Measurements from ENCODE around the gene DYNC1LI2.

DYNC1LI2 gene

DNA sequence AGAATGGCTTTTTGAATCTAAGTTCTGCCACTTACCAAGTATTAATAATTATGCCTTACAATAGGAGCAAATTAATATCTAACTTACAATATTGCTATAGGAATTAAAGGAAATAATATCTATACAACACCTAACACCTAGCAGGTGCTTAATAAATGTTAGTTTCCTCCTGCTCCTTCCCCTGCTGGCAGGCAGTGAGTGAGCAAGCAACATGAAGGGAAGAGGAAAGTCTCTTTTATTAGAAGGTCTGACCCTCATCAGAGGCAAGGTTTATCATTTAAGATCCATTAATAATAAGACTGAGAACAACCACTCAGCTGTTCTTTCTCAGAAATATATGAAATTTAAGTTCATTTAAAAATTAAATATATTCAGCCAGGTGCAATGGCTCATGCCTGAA is 6.7 kb upstream of the DYNC1LI2 start:
- no peaks in the 10 kb centered on the region for H3K27me3 ChIP-seq (ENCODE audit: insufficient read depth, low read depth)
- no peak overlapping the region for H2AFZ ChIP-seq (ENCODE audit: low read depth)
- no peak overlapping the region for H3K4me2 ChIP-seq
- H3K27ac ChIP-seq, result no peak overlapping the region
- H3K4me3 ChIP-seq (IDR thresholded peaks at IDR 0.05; ENCODE audit: insufficient read depth, low read depth, low read length), result no peak overlapping the region
- H3K79me2 ChIP-seq (ENCODE audit: insufficient read depth, low read depth), result no peaks in the 10 kb centered on the region
- no peaks in the 10 kb centered on the region for H3K4me1 ChIP-seq (ENCODE audit: low read depth, poor library complexity, severe bottlenecking)
- H4K20me1 ChIP-seq (ENCODE audit: insufficient read depth), result no peaks in the 10 kb centered on the region
- no peak overlapping the region for H3K9ac ChIP-seq
- TF ChIP-seq, protein P1, sequence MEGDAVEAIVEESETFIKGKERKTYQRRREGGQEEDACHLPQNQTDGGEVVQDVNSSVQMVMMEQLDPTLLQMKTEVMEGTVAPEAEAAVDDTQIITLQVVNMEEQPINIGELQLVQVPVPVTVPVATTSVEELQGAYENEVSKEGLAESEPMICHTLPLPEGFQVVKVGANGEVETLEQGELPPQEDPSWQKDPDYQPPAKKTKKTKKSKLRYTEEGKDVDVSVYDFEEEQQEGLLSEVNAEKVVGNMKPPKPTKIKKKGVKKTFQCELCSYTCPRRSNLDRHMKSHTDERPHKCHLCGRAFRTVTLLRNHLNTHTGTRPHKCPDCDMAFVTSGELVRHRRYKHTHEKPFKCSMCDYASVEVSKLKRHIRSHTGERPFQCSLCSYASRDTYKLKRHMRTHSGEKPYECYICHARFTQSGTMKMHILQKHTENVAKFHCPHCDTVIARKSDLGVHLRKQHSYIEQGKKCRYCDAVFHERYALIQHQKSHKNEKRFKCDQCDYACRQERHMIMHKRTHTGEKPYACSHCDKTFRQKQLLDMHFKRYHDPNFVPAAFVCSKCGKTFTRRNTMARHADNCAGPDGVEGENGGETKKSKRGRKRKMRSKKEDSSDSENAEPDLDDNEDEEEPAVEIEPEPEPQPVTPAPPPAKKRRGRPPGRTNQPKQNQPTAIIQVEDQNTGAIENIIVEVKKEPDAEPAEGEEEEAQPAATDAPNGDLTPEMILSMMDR (conservative IDR thresholded peaks at IDR 0.05; ENCODE audit: low read depth, low read length), result no peak
- H3K36me3 ChIP-seq (ENCODE audit: insufficient read depth), result no peaks in the 10 kb centered on the region

DNA sequence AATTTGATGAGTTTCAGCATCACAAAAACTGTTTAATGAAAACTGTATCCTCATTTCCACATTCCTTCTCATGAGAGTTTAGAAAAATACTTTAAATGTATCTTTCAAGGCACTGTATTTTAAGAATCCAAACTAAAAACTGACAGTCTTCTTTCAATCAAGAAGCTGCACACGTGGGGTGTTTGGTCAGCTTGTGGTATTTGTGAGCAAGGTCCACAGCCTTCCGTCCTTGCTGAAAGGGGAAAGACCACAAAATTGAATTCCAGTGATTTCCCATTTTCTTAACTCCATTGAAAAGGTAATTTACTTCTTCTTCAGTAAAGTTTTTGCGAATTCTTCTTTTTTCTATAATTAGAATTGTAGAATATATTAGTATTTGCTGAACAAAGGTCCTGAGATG is 3.4 kb upstream of the DYNC1LI2 start:
- no peak overlapping the region for H3K27ac ChIP-seq
- no peak overlapping the region for H3K4me3 ChIP-seq (IDR thresholded peaks at IDR 0.05; ENCODE audit: insufficient read depth, low read depth, low read length)
- H2AFZ ChIP-seq (ENCODE audit: low read depth), result no peak overlapping the region
- no peaks in the 10 kb centered on the region for H3K27me3 ChIP-seq (ENCODE audit: insufficient read depth, low read depth)
- H4K20me1 ChIP-seq (ENCODE audit: insufficient read depth), result peaks cover 5% of the 10 kb centered on the region; the same call in 1 of the 2 replicates
- TF ChIP-seq, protein P1 (conservative IDR thresholded peaks at IDR 0.05; ENCODE audit: low read depth, low read length), result no peak
- no peak overlapping the region for H3K4me2 ChIP-seq
- no peak overlapping the region for H3K9ac ChIP-seq
- H3K79me2 ChIP-seq (ENCODE audit: insufficient read depth, low read depth), result peaks cover 15% of the 10 kb centered on the region
- peaks cover 13% of the 10 kb centered on the region for H3K4me1 ChIP-seq (ENCODE audit: low read depth, poor library complexity, severe bottlenecking)
- H3K36me3 ChIP-seq (ENCODE audit: insufficient read depth), result no peaks in the 10 kb centered on the region

DNA sequence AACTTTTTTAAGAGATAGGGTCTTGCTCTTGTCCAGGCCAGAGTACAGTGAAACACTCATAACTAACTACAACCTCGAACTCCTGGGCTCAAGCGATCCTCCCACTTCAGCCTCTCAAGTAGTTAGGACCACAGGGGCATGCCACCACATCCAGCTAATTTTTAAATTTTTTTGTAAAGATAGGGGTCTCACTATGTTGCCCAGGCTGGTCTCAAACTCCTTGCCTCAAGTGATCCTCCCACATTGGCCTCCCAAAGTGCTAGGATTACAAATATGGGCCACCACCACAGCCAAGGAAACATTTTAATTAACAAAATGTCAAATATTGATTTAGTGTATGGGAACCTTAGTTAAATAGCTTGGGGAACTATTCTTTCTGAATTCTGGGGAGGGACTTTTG is 2.8 kb upstream of the DYNC1LI2 start:
- Histone ChIP-seq H3K4me1 (ENCODE audit: low read depth, poor library complexity, severe bottlenecking) (peaks cover 19% of the 10 kb centered on the region), H2AFZ (ENCODE audit: low read depth) (no peak overlapping the region), H3K4me3 (IDR thresholded peaks at IDR 0.05; ENCODE audit: insufficient read depth, low read depth, low read length) (no peak overlapping the region), H4K20me1 (ENCODE audit: insufficient read depth) (peaks cover 5% of the 10 kb centered on the region; the same call in 1 of the 2 replicates), H3K27ac (no peak overlapping the region), H3K79me2 (ENCODE audit: insufficient read depth, low read depth) (peaks cover 21% of the 10 kb centered on the region), H3K9ac (no peak overlapping the region), H3K4me2 (no peak overlapping the region), H3K27me3 (ENCODE audit: insufficient read depth, low read depth) (no peaks in the 10 kb centered on the region), H3K36me3 (ENCODE audit: insufficient read depth) (no peaks in the 10 kb centered on the region)
- TF ChIP-seq, protein P1 (conservative IDR thresholded peaks at IDR 0.05; ENCODE audit: low read depth, low read length), result no peak

DNA sequence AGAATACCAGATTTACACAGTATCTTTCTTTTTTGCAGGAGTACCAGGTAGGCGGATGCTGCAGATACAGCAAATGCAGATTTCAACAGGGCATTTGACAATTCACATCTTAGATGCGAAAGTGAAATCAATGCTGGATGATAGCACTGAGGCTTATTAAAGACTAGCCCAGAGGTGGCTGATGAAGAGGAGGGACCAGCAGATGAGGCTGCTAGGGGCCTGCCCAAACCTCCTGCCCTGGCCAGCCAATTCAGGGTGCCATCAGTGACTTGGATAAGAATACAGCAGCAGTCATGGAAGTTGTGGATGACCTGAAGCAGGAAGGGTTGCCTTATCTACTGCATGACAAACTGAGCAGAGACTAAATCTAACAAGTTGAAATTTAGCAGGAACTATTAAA is 1.5 kb upstream of the DYNC1LI2 start:
- peaks cover 32% of the 10 kb centered on the region for H3K79me2 ChIP-seq (ENCODE audit: insufficient read depth, low read depth)
- no peak overlapping the region for H2AFZ ChIP-seq (ENCODE audit: low read depth)
- H3K27me3 ChIP-seq (ENCODE audit: insufficient read depth, low read depth), result no peaks in the 10 kb centered on the region
- peaks cover 31% of the 10 kb centered on the region for H3K4me1 ChIP-seq (ENCODE audit: low read depth, poor library complexity, severe bottlenecking)
- H3K4me3 ChIP-seq (IDR thresholded peaks at IDR 0.05; ENCODE audit: insufficient read depth, low read depth, low read length), result no peak overlapping the region
- H3K9ac ChIP-seq, result no peak overlapping the region
- H3K4me2 ChIP-seq, result no peak overlapping the region
- no peaks in the 10 kb centered on the region; the same call in 1 of the 2 replicates for H3K36me3 ChIP-seq (ENCODE audit: insufficient read depth)
- H3K27ac ChIP-seq, result no peak overlapping the region
- H4K20me1 ChIP-seq (ENCODE audit: insufficient read depth), result peaks cover 5% of the 10 kb centered on the region; the same call in 1 of the 2 replicates
- TF ChIP-seq, protein P1 (conservative IDR thresholded peaks at IDR 0.05; ENCODE audit: low read depth, low read length), result no peak

Measured in KMS-11 (cell line).